Airway epithelial cell (primary cell): ENCODE results near the gene TEX13D. TPM values are rescaled to one million over a fixed set of nuclear protein-coding genes. Genes with fewer than 3 reads are reported as not detected.

Experiments used
- total RNA-seq: library from RNA; depleted of rRNA; stranded (reverse); fragments of >200 nt; gene quantifications from 2 replicates; pipeline ENCODE4 v1.2.3, GENCODE V29; 2015

Gene TEX13D
- not detected in 2 replicates for total RNA-seq

GRCh38 chrX:124332481-124333424, at the start of gene TEX13D:
TSS of gene TEX13D (plus strand) at chrX:124332660. CDS start at chrX:124332918, 258 bp downstream.

GRCh38 chrX:124346117-124346876, 13.8 kb downstream of the TEX13D start, which contains the start of gene SH2D1A:
TSS of gene SH2D1A (plus strand) at chrX:124346563. CDS start at chrX:124346643, 80 bp downstream.

Other genes starting within 250 kb of the TEX13D start
- not detected in 2 replicates for gene SH2D1A, start 13.9 kb downstream of the TEX13D start, total RNA-seq